Measurements from ENCODE around the gene XKR8. TPM values are rescaled to one million over a fixed set of nuclear protein-coding genes. Genes with fewer than 3 reads are reported as not detected.
A peak's percentile ranks its signal among the peaks of the same experiment; 100 is the strongest.

XKR8 gene
- total and polyA plus RNA-seq, 2 of the 13 experiments (the other 11 are each of a cell fraction or from before 2014, with no cell fraction given), result 5.4 to 6.3 TPM

DNA sequence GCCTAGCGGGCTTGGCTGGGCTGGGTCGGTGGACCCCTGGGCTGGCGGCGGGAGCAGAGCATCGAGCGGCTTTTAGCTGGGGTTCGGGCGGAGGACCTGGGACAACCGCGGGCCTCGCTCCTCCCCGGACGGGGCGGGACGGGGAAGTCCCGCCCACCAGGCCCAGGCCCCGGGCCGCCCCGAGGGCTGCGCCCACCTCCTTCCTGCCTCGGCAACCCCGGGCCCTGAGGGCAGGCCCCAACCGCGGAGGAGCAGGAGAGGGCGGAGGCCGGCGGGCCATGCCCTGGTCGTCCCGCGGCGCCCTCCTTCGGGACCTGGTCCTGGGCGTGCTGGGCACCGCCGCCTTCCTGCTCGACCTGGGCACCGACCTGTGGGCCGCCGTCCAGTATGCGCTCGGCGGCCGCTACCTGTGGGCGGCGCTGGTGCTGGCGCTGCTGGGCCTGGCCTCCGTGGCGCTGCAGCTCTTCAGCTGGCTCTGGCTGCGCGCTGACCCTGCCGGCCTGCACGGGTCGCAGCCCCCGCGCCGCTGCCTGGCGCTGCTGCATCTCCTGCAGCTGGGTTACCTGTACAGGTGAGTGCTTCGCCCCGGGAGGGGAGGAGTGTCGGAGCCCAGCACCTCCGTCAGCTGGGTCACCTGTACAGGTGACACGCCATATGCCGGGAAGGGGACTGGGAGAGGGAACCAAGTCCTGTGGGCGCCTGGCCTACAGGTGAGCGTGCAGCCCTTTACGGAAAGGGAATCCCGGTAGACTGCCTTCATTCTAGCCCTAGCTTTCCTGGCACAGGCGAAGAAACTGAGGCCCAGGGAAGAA lies at the start of gene XKR8 (continued):
- TF ChIP-seq HDAC1 (CRISPR knock-in tag; IDR thresholded peaks at IDR 0.05) (peak; percentile 49; the same call in 1 of the 2 replicates), MED1 (CRISPR knock-in tag; IDR thresholded peaks at IDR 0.05) (peak; percentile 45; the same call in 1 of the 2 replicates), ZNF740 (CRISPR knock-in tag; IDR thresholded peaks at IDR 0.05) (no peak), ZNF574 (CRISPR knock-in tag; IDR thresholded peaks at IDR 0.05) (peak; percentile 64), ZFP91 (CRISPR knock-in tag; IDR thresholded peaks at IDR 0.05; ENCODE audit: borderline replicate concordance) (no peak), GABPA (IDR thresholded peaks at IDR 0.05; ENCODE audit: low read depth, low read length) (peak; percentile 45; the same call in 1 of the 2 replicates), GABPA (CRISPR knock-in tag; IDR thresholded peaks at IDR 0.05; ENCODE audit: low read depth) (no peak), KAT8 (CRISPR knock-in tag; IDR thresholded peaks at IDR 0.05) (0 out of 2 replicates have a peak, but pooled peaks have one; percentile 14), CBX5 (CRISPR knock-in tag; IDR thresholded peaks at IDR 0.05; ENCODE audit: borderline replicate concordance) (no peak), RFX5 (IDR thresholded peaks at IDR 0.05; ENCODE audit: low read depth, low read length) (no peak), HMGXB4 (CRISPR knock-in tag; IDR thresholded peaks at IDR 0.05; ENCODE audit: borderline replicate concordance in 1 of 2, low read depth in 1 of 2) (peak; percentile 81 to 95; a peak in 3 of 4 replicates), ZNF776 (CRISPR knock-in tag; IDR thresholded peaks at IDR 0.05) (peak; percentile 71; the same call in 1 of the 2 replicates), SAP130 (CRISPR knock-in tag; IDR thresholded peaks at IDR 0.05; ENCODE audit: low read depth) (peak; percentile 46; the same call in 1 of the 2 replicates), MAX (IDR thresholded peaks at IDR 0.05) (peak; percentile 55; the same call in 1 of the 2 replicates), ZFY (CRISPR knock-in tag; IDR thresholded peaks at IDR 0.05) (peak; percentile 92), POLR2G (IDR thresholded peaks at IDR 0.05; ENCODE audit: low read depth, low read length) (peak; percentile 69), RXRA (CRISPR knock-in tag; IDR thresholded peaks at IDR 0.05) (0 out of 2 replicates have a peak, but pooled peaks have one; percentile 0)
- TF ChIP-seq, protein P1, sequence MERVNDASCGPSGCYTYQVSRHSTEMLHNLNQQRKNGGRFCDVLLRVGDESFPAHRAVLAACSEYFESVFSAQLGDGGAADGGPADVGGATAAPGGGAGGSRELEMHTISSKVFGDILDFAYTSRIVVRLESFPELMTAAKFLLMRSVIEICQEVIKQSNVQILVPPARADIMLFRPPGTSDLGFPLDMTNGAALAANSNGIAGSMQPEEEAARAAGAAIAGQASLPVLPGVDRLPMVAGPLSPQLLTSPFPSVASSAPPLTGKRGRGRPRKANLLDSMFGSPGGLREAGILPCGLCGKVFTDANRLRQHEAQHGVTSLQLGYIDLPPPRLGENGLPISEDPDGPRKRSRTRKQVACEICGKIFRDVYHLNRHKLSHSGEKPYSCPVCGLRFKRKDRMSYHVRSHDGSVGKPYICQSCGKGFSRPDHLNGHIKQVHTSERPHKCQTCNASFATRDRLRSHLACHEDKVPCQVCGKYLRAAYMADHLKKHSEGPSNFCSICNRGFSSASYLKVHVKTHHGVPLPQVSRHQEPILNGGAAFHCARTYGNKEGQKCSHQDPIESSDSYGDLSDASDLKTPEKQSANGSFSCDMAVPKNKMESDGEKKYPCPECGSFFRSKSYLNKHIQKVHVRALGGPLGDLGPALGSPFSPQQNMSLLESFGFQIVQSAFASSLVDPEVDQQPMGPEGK (CRISPR knock-in tag; IDR thresholded peaks at IDR 0.05), result no peak

Data from HepG2 (cell line).